K562 (cell line): ENCODE measurements around the gene ZNF865. TPM values are rescaled to one million over a fixed set of nuclear protein-coding genes. Genes with fewer than 3 reads are reported as not detected.
A peak's percentile ranks its signal among the peaks of the same experiment; 100 is the strongest.

Experiments
- ATF2 ChIP-seq: sonication (generic); formaldehyde crosslinking; IDR thresholded peaks from 2 replicates; pipeline ENCODE4 v1.8.1; 2022; ENCODE audit warnings: missing genetic modification reagents
- BRF1 ChIP-seq: IDR thresholded peaks from 3 replicates; pipeline ENCODE4 v1.6.1; 2011; ENCODE audit warnings: borderline replicate concordance, mild to moderate bottlenecking; ENCODE audit not compliant: insufficient read length; ENCODE audit errors: extremely low read depth
- PHF21A ChIP-seq: fragments of 450-650 bp; IDR thresholded peaks from 2 replicates; pipeline ENCODE4 v1.6.1; 2017; ENCODE audit warnings: low read depth, borderline replicate concordance
- POLR2A ChIP-seq: fragments of 450-650 bp; conservative IDR thresholded peaks from 2 replicates; pipeline ENCODE4 v1.6.1; 2016
- PRPF4 ChIP-seq: fragments of 200-400 bp; formaldehyde crosslinking; IDR thresholded peaks from one replicate; pipeline ENCODE4 v1.6.1; 2017; ENCODE audit warnings: low read length, low read depth, mild to moderate bottlenecking; ENCODE audit not compliant: insufficient read depth, poor library complexity, severe bottlenecking
- RB1 ChIP-seq: fragments of 450-650 bp; IDR thresholded peaks from 2 replicates; pipeline ENCODE4 v1.6.1; 2017; ENCODE audit warnings: low read depth, mild to moderate bottlenecking
- TCFL5 ChIP-seq: fragments of 250-450 bp; sonication (Bioruptor Pico); conservative IDR thresholded peaks from 2 replicates; pipeline ENCODE4 v1.6.1; 2021; ENCODE audit warnings: mild to moderate bottlenecking, moderate library complexity, matching md5 sums
- ZBTB9 ChIP-seq: fragments of 450-650 bp; formaldehyde crosslinking; IDR thresholded peaks from 2 replicates; pipeline ENCODE4 v1.4.0; 2020; ENCODE audit warnings: mild to moderate bottlenecking, moderate library complexity
- ZNF592 ChIP-seq: fragments of 450-650 bp; IDR thresholded peaks from 2 replicates; pipeline ENCODE4 v1.6.1; 2017; ENCODE audit warnings: antibody characterized with exemption, mild to moderate bottlenecking
- polyA plus RNA-seq, 8 experiments: library from polyadenylated mRNA; depleted of rRNA in 4 of 8; stranded (reverse) in 5 of 8; unstranded in 3 of 8; fragments of >200 nt; fragmentation: Nextera tagmentation in 2 of 8; fragmentation: Illumina TruSeq in 1 of 8; extraction: Ambion mirVana in 2 of 8; extraction: Trizol in 1 of 8; gene quantifications; 2 replicates each; pipeline versions ENCODE4 v1.2.1 to v1.2.3, GENCODE V29; 2011 to 2014; ENCODE audit warnings: inconsistent platforms in 1 of 8, missing spikeins in 1 of 8
- total RNA-seq, 7 experiments: library from RNA; depleted of rRNA in 6 of 7; stranded (reverse); fragments of >200 nt in 6 of 7; fragmentation: Illumina TruSeq in 2 of 7; extraction: Trizol in 2 of 7; gene quantifications; 2 replicates each; pipeline versions ENCODE4 v1.2.1 to v1.2.3, GENCODE V29; 2011 to 2021; ENCODE audit warnings: low replicate concordance in 1 of 7
- TF ChIP-seq, protein P1 (sequence below), 2 experiments: IDR thresholded peaks; 2 replicates each; pipeline ENCODE4 v1.6.1; 2012; ENCODE audit warnings: improper control_type of control experiment in 2 of 2, low read depth in 2 of 2, low read length in 2 of 2, borderline replicate concordance in 1 of 2
- TF ChIP-seq, protein P2 (sequence below): sonication (generic); formaldehyde crosslinking; IDR thresholded peaks from 2 replicates; pipeline ENCODE4 v1.8.0; 2022; ENCODE audit warnings: mild to moderate bottlenecking, missing genetic modification reagents, borderline replicate concordance
- TF ChIP-seq, protein P3 (sequence below): fragments of 250-450 bp; sonication (Bioruptor Pico); IDR thresholded peaks from 2 replicates; pipeline ENCODE4 v1.4.0; 2020; ENCODE audit warnings: mild to moderate bottlenecking, moderate library complexity

Gene ZNF865
- total and polyA plus RNA-seq, 9 of the 15 experiments (the other 6 are each of a cell fraction or from before 2014, with no cell fraction given), result 0.40 to 18.8 (median 1.6) TPM; not detected in 2

DNA sequence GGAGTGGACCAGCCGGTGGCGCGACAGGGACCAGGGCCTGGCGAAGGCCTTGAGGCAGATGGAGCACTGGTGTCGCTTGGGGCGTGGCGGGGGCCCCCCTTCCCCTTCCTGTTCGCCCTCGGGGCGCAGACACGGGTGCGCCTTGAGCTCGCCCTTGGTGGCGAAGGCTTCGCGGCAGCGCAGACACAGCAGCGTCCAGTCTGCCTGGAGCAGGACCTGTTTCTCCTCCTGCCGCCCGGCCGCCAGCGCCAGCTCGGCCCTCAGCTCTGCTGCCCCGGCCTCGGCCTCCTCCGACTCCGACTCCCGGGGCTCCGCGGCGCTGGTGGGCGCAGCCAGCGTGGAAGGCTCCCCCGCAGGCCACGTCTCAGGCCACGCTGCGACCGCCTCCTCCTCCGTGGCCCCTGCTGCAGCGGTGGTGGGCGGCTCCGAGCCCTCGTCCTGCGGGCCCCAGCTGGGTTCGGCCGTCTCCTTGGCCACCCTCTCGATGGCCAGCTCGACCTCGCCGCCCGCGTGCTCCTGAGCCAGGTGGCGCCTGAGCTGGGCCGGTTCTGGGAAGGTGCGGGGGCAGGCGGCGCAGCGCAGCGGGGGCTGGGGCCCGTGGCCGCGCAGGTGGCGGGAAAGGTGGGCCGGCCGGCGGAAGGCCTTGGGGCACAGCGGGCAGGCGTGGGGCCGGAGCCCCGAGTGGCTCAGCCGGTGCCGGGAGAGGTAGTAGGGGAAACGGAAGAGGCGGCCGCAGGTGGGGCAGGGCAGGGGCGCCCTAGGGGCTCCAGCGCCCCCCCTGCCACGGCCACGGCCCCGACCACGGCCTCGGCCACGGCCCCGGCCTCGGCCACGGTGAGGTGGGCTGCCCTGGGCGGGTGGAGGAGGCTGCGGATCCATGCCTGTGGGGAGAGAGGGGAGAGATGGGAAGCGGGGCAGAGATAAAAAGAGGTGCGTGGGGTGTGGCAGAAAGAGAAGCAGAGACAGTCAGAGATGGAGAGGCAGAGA is 26.4 kb upstream of the ZNF865 start (continued):
- TF ChIP-seq ZNF592, result no peak
- no peak for TF ChIP-seq BRF1
- no peak for TF ChIP-seq PHF21A
- TF ChIP-seq ZBTB9 (CRISPR knock-in tag), result peak; percentile 93
- no peak for TF ChIP-seq RB1
- TF ChIP-seq TCFL5 (CRISPR knock-in tag), result no peak
- TF ChIP-seq ATF2 (CRISPR knock-in tag), result no peak
- no peak for TF ChIP-seq PRPF4
- TF ChIP-seq, protein P1, sequence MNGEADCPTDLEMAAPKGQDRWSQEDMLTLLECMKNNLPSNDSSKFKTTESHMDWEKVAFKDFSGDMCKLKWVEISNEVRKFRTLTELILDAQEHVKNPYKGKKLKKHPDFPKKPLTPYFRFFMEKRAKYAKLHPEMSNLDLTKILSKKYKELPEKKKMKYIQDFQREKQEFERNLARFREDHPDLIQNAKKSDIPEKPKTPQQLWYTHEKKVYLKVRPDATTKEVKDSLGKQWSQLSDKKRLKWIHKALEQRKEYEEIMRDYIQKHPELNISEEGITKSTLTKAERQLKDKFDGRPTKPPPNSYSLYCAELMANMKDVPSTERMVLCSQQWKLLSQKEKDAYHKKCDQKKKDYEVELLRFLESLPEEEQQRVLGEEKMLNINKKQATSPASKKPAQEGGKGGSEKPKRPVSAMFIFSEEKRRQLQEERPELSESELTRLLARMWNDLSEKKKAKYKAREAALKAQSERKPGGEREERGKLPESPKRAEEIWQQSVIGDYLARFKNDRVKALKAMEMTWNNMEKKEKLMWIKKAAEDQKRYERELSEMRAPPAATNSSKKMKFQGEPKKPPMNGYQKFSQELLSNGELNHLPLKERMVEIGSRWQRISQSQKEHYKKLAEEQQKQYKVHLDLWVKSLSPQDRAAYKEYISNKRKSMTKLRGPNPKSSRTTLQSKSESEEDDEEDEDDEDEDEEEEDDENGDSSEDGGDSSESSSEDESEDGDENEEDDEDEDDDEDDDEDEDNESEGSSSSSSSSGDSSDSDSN (IDR thresholded peaks at IDR 0.05; ENCODE audit: borderline replicate concordance in 1 of 2, low read depth in 2 of 2, low read length in 2 of 2), result no peak
- TF ChIP-seq, protein P2, sequence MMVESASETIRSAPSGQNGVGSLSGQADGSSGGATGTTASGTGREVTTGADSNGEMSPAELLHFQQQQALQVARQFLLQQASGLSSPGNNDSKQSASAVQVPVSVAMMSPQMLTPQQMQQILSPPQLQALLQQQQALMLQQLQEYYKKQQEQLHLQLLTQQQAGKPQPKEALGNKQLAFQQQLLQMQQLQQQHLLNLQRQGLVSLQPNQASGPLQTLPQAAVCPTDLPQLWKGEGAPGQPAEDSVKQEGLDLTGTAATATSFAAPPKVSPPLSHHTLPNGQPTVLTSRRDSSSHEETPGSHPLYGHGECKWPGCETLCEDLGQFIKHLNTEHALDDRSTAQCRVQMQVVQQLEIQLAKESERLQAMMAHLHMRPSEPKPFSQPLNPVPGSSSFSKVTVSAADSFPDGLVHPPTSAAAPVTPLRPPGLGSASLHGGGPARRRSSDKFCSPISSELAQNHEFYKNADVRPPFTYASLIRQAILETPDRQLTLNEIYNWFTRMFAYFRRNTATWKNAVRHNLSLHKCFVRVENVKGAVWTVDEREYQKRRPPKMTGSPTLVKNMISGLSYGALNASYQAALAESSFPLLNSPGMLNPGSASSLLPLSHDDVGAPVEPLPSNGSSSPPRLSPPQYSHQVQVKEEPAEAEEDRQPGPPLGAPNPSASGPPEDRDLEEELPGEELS (CRISPR knock-in tag), result no peak
- TF ChIP-seq POLR2A, result no peak
- TF ChIP-seq, protein P3, sequence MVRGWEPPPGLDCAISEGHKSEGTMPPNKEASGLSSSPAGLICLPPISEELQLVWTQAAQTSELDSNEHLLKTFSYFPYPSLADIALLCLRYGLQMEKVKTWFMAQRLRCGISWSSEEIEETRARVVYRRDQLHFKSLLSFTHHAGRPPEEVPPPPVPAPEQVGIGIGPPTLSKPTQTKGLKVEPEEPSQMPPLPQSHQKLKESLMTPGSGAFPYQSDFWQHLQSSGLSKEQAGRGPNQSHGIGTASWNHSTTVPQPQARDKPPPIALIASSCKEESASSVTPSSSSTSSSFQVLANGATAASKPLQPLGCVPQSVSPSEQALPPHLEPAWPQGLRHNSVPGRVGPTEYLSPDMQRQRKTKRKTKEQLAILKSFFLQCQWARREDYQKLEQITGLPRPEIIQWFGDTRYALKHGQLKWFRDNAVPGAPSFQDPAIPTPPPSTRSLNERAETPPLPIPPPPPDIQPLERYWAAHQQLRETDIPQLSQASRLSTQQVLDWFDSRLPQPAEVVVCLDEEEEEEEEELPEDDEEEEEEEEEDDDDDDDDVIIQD (CRISPR knock-in tag), result no peak
